Prostate gland (tissue), 2 donors: ENCODE data around the gene MRE11.

Source experiments
- CTCF ChIP-seq, 4 experiments: fragments of 200-600 bp in 2 of 4; fragments of 450-650 bp in 2 of 4; sonication (generic) in 2 of 4; IDR thresholded peaks; 1 replicate in 3 of 4; 2 replicates in 1 of 4; pipeline ENCODE4 v1.5.1; 2016 to 2019; ENCODE audit warnings: antibody characterized with exemption in 4 of 4, mild to moderate bottlenecking in 2 of 4, moderate library complexity in 2 of 4
- POLR2A ChIP-seq: fragments of 450-650 bp; IDR thresholded peaks from one replicate; pipeline ENCODE4 v1.6.1; 2016; ENCODE audit warnings: antibody characterized with exemption, mild to moderate bottlenecking

GRCh38 chr11:94507485-94507884 is 13.8 kb upstream of the MRE11 start:
- TF ChIP-seq CTCF (IDR thresholded peaks at IDR 0.05) (no peak), POLR2A (no peak)
